GM20431 (cell line): ENCODE data around the gene MEOX2.

Experiments used
- in situ Hi-C: fragments of 300-500 bp; cut with MseI, MboI; formaldehyde crosslinking; loops from one replicate; pipeline ENCODE4 v1.15.0; 2020; ENCODE audit warnings: low sequenced_read_pairs; ENCODE audit not compliant: unreplicated experiment

Gene MEOX2

GRCh38 chr7:15682111-15682510 lies 4.4 kb downstream of the MEOX2 start:
- in situ Hi-C loops: no loop called here

DNA sequence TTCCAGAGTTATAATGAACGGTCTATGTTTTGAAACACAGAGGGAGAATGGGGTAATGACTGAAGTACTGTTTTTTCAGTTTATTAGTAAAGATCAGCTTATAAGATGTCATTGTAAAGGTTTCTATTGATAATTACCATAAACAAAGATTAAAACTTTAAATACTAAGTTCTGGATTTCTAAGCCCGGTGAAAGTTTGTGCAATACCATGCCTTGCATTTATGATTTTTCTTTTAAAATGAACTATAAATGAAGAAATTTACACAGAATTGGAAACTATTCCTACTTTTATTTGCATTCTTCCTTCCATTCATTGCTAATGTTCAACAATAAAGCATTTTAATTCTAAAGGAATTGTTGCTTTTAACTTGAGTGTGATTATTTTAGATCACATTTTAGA lies 4.9 kb downstream of the MEOX2 start:
- in situ Hi-C loops: no loop called here

GRCh38 chr7:15681186-15681585 lies 5.3 kb downstream of the MEOX2 start:
- in situ Hi-C loops: no loop called here

DNA sequence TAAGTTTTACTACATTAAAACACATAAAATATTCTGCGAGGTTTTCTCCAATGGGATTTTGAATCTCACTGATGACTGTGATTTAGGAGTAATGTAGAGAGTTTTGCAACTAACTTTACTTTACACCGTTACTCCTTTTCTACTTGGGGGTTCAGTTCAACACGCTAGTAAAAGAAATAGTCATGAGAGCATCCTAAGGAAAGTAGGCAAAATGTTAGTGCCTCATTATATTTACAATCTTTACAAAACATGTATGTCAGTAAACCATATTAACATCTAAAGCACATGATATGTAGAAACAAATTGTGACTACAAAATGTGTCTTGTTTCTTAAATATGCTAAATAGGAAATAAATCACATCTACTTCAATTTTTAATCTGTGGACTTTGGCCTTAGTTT lies 6.0 kb downstream of the MEOX2 start:
- in situ Hi-C loops: no loop called here

DNA sequence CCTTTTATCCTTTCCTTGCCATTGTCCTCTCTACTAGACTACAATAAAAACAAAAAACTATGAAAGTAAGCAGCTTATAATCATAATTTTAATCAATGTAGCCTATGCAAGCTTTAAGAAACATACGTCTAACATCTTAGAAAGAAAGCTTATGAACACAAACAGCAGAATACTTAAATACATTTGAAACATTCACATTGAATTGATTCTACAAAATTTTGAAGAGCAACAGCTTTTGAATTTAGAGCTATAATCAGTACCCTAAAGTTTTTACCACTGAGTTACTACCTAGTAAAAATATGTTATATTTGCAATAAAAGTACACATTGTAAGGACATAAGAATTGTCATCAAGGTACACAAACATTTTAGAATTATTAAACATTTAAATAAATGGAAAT lies 7.2 kb downstream of the MEOX2 start:
- in situ Hi-C loops: no loop called here

GRCh38 chr7:15678653-15679052 lies 7.8 kb downstream of the MEOX2 start:
- in situ Hi-C loops: no loop called here

DNA sequence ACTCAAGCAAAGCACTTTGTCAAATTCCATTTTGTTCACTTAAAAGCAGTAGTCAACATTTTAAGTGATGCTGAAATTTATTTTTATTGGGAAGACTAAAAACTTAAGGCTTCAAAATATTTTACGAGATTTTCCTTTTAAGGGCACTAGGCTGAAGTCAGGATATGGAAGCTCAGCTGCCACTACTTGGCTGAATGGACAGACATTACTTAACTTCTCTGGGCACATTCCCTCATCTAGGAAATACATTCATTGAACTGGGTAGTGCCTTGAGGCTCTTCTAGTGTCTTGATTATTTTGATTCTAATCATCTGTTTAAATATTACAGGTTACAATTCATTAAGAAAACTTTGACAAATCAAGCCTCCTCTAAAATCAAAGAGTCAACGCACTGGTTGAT lies 11.1 kb downstream of the MEOX2 start:
- in situ Hi-C loops: no loop called here

- in situ Hi-C loops: no loop called here
These were observed 11.9 kb downstream of the MEOX2 start for GRCh38 chr7:15674586-15674985.

GRCh38 chr7:15669443-15670090 lies 16.9 kb downstream of the MEOX2 start:
- in situ Hi-C loops: no loop called here

- in situ Hi-C loops: no loop called here
These were observed 18.5 kb downstream of the MEOX2 start for GRCh38 chr7:15667991-15668390.

DNA sequence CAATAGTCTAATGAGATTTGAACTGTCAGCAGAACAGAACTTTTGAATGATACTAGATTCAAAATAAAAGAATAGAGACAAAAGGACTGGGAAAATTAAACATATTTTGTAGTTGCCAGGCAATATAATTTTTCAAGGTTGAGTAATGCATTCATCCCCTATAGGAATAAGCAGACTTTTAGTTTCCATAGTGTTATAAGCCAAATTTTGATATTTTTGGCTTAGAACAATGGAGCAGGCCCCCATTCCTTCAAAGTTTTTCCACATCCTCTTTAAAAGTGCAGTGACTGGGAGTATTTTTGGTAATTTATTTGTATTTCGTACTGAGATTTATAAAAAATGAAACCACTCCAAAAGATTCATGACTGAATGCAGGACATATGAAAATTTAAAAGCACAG lies 24.0 kb downstream of the MEOX2 start:
- in situ Hi-C loops: no loop called here

DNA sequence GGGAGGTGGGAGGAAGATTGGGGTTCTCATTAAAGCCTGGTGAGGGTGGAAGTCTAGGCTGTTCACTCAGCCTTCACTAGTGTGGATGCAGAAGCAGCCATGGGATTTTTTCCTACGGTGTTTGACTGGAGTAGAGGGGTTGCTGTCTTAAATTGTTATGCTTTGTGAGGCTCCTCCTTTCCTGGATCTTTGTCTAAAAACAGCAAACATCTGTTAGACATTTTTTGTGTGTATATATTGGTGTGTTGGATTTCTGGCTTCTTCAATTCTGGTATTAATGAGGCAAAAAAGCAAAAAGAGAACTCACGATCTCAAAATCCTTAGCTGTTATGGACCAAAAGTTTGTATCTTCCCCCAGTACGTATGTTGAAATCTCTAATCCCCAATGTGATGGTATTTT lies 28.2 kb downstream of the MEOX2 start:
- in situ Hi-C loops: no loop called here

- in situ Hi-C loops: no loop called here
These were observed 33.6 kb downstream of the MEOX2 start for GRCh38 chr7:15652776-15653290.

GRCh38 chr7:15651693-15652092 lies 34.8 kb downstream of the MEOX2 start:
- in situ Hi-C loops: no loop called here

- in situ Hi-C loops: no loop called here
These were observed 35.7 kb downstream of the MEOX2 start for GRCh38 chr7:15650787-15651186.

- in situ Hi-C loops: no loop called here
These were observed 38.0 kb downstream of the MEOX2 start for GRCh38 chr7:15648461-15648961.

DNA sequence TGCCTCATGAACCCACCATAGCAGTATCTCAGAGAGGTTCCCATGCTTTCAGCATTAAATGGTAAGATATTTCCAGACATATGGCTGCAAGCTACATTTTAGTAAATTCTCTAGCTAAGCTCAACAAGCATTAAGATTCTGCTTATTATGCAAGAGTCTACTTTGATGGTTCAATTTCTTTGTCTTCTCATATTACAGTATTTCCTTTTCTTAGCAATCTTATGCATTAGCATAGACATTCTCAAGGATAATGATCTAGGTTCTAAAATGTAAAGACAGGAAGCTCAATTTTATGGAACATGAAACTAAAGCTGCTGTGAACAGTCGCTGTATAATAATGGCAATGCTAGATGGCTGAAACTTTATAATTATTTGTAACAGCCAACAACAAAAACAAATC lies 39.2 kb downstream of the MEOX2 start:
- in situ Hi-C loops: no loop called here

DNA sequence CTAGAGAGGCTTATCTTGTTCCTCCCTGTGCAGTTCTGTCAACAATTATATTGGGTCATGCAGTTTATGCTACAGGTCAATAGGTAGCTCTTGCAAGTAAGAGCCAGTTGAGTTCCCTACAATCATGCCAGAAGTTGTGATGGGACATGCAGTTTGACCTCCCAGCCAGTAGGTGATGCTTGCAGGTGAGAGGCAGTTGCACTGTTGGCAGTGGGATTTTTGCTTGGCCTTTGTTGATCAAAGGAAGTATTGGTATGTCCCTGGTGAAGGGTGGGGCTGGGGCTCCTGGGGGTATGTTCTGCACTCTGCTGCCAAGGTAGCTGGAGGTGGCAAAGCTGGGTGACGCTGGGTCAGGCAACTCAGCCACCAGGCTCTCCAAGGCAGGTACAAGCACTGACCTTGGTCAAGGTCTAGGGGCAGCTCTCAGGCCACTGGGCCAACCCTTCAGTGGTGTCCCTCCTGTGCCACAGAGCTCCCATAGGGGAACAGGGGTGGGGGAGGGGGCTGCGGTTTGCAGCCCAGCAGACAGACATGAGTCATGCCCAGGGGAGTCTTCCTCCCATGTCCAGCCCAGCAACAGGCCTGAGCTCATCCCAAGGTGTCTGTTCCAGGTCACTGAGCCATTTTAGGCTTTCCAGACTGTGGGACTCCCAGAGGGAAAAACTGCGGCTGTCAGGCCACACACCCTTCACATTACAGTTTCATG lies 43.3 kb downstream of the MEOX2 start:
- in situ Hi-C loops: no loop called here

- in situ Hi-C loops: no loop called here
These were observed 57.6 kb downstream of the MEOX2 start for GRCh38 chr7:15628876-15629275.

GRCh38 chr7:15626041-15626440 lies 60.4 kb downstream of the MEOX2 start:
- in situ Hi-C loops: no loop called here

DNA sequence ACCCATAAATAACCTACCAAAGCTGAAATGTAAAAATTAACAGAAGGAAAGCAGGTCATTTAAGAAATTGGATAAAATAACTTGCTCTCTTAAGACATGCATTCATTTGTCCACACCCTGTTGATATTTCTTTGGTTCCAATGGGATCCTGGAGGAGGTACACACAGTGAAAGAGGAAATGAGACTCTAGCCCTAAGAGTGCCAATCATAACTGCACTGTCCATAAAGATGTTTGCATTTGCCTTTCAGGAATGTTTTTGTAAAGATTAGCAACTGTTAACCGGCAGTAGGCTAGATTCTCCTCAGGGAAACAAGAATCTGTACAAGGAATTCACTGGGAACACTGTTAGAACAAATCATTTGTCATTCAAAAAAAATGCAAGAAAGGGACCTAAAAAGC lies 61.0 kb downstream of the MEOX2 start:
- in situ Hi-C loops: no loop called here

DNA sequence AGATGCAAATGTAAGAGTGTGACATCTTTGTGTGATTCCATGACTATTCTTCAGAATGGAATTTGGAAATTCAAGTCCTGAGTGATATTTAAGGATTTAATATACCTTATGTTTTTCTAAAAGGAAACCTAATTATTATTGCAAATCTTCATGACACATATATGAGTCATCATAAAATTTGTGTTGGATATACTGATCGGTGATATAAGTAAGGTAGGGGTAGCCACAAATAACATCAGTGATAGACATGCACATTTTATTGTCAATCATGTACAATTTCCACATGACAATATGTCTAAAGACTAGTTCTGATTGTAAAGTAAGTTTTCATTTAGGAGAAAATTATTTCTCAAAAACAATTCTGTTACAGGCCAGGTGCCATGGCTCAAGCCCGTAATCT lies 65.0 kb downstream of the MEOX2 start:
- in situ Hi-C loops: no loop called here
